HepG2 (cell line): ENCODE results near the gene RANGRF.

ENCODE experiments used
- BRD4 ChIP-seq: sonication (generic); formaldehyde crosslinking; IDR thresholded peaks from 2 replicates; pipeline ENCODE4 v1.4.0; 2020; ENCODE audit warnings: missing genetic modification reagents
- CERS6 ChIP-seq: sonication (generic); formaldehyde crosslinking; IDR thresholded peaks from 2 replicates; pipeline ENCODE4 v1.5.0; 2020; ENCODE audit warnings: missing genetic modification reagents
- SNRNP70 ChIP-seq: fragments of 200-400 bp; formaldehyde crosslinking; IDR thresholded peaks from 2 replicates; pipeline ENCODE4 v1.6.1; 2017; ENCODE audit warnings: mild to moderate bottlenecking, low read depth, low read length, moderate library complexity
- SP1 ChIP-seq, 2 experiments: fragments of 450-650 bp in 1 of 2; sonication (generic) in 1 of 2; formaldehyde crosslinking in 1 of 2; IDR thresholded peaks; 2 replicates each; pipeline versions ENCODE4 v1.4.0 to v1.6.1; 2016 to 2020; ENCODE audit warnings: missing genetic modification reagents in 1 of 2
- TAF1 ChIP-seq: sonication (generic); formaldehyde crosslinking; IDR thresholded peaks from 2 replicates; pipeline ENCODE4 v1.4.0; 2020; ENCODE audit warnings: missing genetic modification reagents
- USF2 ChIP-seq, 2 experiments: sonication (generic) in 1 of 2; formaldehyde crosslinking in 1 of 2; IDR thresholded peaks; 2 replicates each; pipeline versions ENCODE4 v1.5.1 to v1.6.1; 2011 to 2020; ENCODE audit warnings: borderline replicate concordance in 1 of 2, low read depth in 1 of 2, low read length in 1 of 2, mild to moderate bottlenecking in 1 of 2, missing genetic modification reagents in 1 of 2, moderate library complexity in 1 of 2

GRCh38 chr17:8268550-8269298 is 19.7 kb upstream of the RANGRF start:
- TF ChIP-seq USF2 (IDR thresholded peaks at IDR 0.05; ENCODE audit: low read depth, low read length) = no peak
- no peak for TF ChIP-seq USF2 (CRISPR knock-in tag; IDR thresholded peaks at IDR 0.05; ENCODE audit: borderline replicate concordance)
- no peak for TF ChIP-seq BRD4 (CRISPR knock-in tag)
- TF ChIP-seq SNRNP70 = no peak
- TF ChIP-seq SP1 (IDR thresholded peaks at IDR 0.05) = no peak
- TF ChIP-seq SP1 (CRISPR knock-in tag; IDR thresholded peaks at IDR 0.05) = no peak
- TF ChIP-seq TAF1 (CRISPR knock-in tag) = no peak
- TF ChIP-seq CERS6 (CRISPR knock-in tag) = no peak
